HT-29 (cell line): ENCODE data around the gene INSR. TPM values are rescaled to one million over a fixed set of nuclear protein-coding genes. Genes with fewer than 3 reads are reported as not detected.
A peak's percentile ranks its signal among the peaks of the same experiment; 100 is the strongest.
"Not testable (repeated sequence)": the region's sequence is repeated elsewhere in the genome, so short reads cannot be mapped to it uniquely, and the experiment has no call there.

Source experiments
- DNase-seq: peaks from one replicate; pipeline ENCODE4 v3.0.0-alpha.2; 2015; ENCODE audit warnings: low spot score
- total RNA-seq: library from RNA; depleted of rRNA; stranded (reverse); fragments of >200 nt; shearing (Covaris generic); gene quantifications from 2 replicates; pipeline ENCODE4 v1.2.3, GENCODE V29; 2014; rRNA removed

Gene INSR
- total RNA-seq, 1 experiment from 2014 or later = 16.8 TPM

GRCh38 chr19:7098701-7099596, 195.3 kb downstream of the INSR start:
- DNase-seq = peak; percentile 86

- no peak for DNase-seq
Observed at GRCh38 chr19:7098096-7098495, 196.1 kb downstream of the INSR start.

- DNase-seq = no peak
Observed at GRCh38 chr19:7088999-7089398, 205.2 kb downstream of the INSR start.

GRCh38 chr19:7083076-7083956, 210.9 kb downstream of the INSR start:
- DNase-seq = no peak

- DNase-seq = no peak
Observed at GRCh38 chr19:7078008-7078407, 216.2 kb downstream of the INSR start.

- no peak for DNase-seq
Observed at GRCh38 chr19:7076151-7076550, 218.1 kb downstream of the INSR start.

GRCh38 chr19:7074705-7075282, 219.4 kb downstream of the INSR start:
- no peak for DNase-seq

GRCh38 chr19:7072541-7072940, 221.7 kb downstream of the INSR start:
- no peak for DNase-seq

GRCh38 chr19:7069904-7070226, 224.3 kb downstream of the INSR start:
- DNase-seq = no peak

- peak; percentile 95 for DNase-seq
Observed at GRCh38 chr19:7069042-7069903, 224.9 kb downstream of the INSR start, which contains the start of gene ZNF557. Gene ZNF557, plus strand, starts transcription at chr19:7069703. Its CDS starts 5,372 bp downstream, at chr19:7075075.

GRCh38 chr19:7068599-7068998, 225.6 kb downstream of the INSR start:
- DNase-seq = no peak

GRCh38 chr19:7067716-7068115, 226.5 kb downstream of the INSR start:
- no peak for DNase-seq

GRCh38 chr19:7067122-7067521, 227.1 kb downstream of the INSR start:
- DNase-seq = not testable (repeated sequence)

GRCh38 chr19:7063764-7064418, 230.3 kb downstream of the INSR start:
- no peak for DNase-seq

- no peak for DNase-seq
Observed at GRCh38 chr19:7063339-7063738, 230.9 kb downstream of the INSR start.

Other genes starting within 250 kb of the INSR start
- not detected in 2 replicates for gene MBD3L2, start 245.1 kb downstream of the INSR start, total RNA-seq
- not detected in 2 replicates for gene MBD3L3, start 235.7 kb downstream of the INSR start, total RNA-seq
- gene ZNF557, start 224.7 kb downstream of the INSR start, total RNA-seq = 4.0 and 4.1 TPM in 2 replicates
- 31.4 and 33.0 TPM in 2 replicates for gene ARHGEF18, start 54.5 kb upstream of the INSR start, total RNA-seq
- gene PEX11G, start 194.6 kb upstream of the INSR start, total RNA-seq = 4.0 and 6.4 TPM in 2 replicates
- 4.2 and 5.6 TPM in 2 replicates for gene ZNF358, start 221.7 kb upstream of the INSR start, total RNA-seq
- gene MCOLN1, start 228.2 kb upstream of the INSR start, total RNA-seq = 7.1 and 7.5 TPM in 2 replicates
- gene PNPLA6, start 241.3 kb upstream of the INSR start, total RNA-seq = 61.3 and 74.3 TPM in 2 replicates